ENCODE data around the gene KDM4E. TPM values are rescaled to one million over a fixed set of nuclear protein-coding genes. Genes with fewer than 3 reads are reported as not detected.
"Not testable (repeated sequence)": the region's sequence is repeated elsewhere in the genome, so short reads cannot be mapped to it uniquely, and the experiment has no call there.

KDM4E gene
- total RNA-seq, 1 donor: not detected

- DNase-seq (ENCODE audit: low read depth in 2 of 3, low spot score in 2 of 3): not testable (repeated sequence)
Observed at GRCh38 chr11:95049122-95049521, 24.1 kb downstream of the KDM4E start, which contains the start of gene KDM4F. TSS of gene KDM4F (plus strand) at chr11:95049422.

DNA sequence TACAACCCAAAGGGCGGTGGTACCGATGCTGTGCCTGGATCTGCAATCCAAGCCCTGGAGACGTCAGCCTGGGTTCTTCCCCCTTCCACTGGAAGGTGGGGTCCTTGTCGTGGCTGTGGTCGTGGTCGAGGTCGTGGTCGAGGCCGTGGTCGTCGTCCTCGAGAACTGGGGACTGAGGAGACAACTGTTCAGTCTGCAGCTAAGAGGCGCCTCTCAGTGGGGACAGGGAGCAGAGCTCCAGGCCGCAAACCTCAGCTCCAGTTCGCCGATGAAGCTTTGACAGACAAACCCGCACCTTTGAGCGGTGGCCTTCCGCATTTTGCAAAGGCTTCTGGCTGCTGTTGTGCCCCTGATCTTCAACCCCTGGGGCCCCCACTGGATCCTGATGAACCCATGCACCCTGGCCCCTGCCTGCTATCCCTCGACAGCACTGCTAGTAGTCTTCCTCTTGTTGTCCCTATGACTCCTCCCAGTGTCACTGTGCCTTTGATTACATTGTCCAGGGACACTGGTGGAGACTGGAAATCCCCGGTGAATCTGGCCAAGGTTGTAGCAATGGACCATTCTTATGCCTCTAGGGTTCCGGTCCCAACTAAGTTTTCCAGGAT lies 25.6 kb downstream of the KDM4E start:
- DNase-seq (ENCODE audit: low read depth in 2 of 3, low spot score in 2 of 3): no peak

DNA sequence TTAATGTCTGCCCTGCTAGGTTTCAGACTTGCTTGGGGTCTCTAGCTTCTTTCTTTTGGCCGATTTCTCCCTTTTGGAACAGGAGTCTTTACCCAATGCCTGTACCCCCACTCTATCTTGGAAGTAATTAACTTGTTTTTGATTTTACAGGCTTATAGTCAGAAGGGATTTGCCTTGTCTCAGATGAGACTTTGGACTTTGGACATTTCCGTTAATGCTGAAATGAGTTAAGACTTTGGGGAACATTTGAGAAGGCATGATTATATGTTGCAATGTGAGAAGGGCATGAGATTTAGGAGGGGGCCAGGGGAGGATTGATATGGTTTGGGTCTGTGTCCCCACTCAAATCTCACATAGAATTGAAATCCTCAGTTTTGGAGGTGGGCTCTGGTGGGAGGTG lies 29.3 kb downstream of the KDM4E start:
- no peak for DNase-seq (ENCODE audit: low read depth in 2 of 3, low spot score in 2 of 3)

GRCh38 chr11:95055283-95055897 lies 30.3 kb downstream of the KDM4E start:
- no peak for DNase-seq (ENCODE audit: low read depth in 2 of 3, low spot score in 2 of 3)

DNA sequence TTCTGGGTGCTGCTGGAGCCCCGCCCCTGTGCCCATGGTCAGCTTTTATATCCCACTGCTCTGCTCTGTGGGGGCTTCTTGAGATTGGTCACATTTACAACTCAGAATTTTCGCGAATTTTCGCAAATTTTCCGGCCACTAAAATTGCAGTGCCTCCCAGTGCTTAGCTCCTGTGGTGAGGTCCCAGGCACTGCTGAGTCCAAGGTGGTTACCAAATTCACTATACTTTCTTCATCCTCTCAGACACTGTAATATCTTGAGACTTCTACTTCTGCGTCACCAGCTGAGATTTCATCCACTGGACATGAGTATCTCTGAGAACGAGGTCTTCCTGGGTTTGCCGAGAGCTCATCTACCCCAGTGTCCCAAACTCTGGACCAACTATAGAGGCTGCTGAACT lies 32.9 kb downstream of the KDM4E start:
- no peak for DNase-seq (ENCODE audit: low read depth in 2 of 3, low spot score in 2 of 3)

DNA sequence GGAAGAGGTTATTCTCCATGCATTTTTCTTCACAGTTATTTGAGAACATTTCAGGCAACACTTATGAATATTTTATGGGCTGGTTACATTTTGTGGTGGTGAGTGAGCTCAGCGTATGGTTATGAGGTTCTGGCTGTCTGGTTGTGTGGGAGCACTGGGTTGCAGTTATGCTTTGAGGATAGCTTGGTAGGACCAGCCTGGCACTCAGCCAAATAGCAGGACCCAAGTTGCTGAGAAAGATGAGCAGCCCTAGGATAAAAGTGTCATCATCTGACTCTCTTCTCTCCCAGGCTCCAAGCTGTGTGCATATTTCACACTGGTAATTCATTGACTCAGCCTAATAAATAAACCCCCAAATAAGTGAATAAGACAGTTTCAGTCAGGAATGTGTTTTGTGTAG lies 33.6 kb downstream of the KDM4E start:
- no peak for DNase-seq (ENCODE audit: low read depth in 2 of 3, low spot score in 2 of 3)

DNA sequence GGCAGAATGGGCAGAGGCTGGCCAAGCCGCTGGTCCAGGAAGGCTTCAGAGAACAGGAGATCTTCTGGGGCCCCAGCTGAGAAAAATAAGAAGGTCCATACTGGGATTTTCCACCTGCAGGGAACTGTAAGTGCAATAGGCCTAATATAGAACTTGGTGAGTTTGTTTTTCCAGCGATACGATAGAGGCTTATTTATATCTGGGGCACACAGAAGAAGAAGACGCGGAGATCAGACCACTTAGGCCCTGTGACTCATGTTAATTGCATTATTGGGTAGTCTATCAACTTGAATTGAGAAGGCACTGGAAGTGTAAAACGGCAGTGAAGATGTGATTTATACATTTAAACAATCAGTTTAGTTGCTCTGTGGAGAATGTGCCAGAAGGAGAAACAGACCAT lies 34.0 kb downstream of the KDM4E start:
- DNase-seq (ENCODE audit: low read depth in 2 of 3, low spot score in 2 of 3): no peak

GRCh38 chr11:95065336-95065735 lies 40.3 kb downstream of the KDM4E start:
- no peak for DNase-seq (ENCODE audit: low read depth in 2 of 3, low spot score in 2 of 3)

DNA sequence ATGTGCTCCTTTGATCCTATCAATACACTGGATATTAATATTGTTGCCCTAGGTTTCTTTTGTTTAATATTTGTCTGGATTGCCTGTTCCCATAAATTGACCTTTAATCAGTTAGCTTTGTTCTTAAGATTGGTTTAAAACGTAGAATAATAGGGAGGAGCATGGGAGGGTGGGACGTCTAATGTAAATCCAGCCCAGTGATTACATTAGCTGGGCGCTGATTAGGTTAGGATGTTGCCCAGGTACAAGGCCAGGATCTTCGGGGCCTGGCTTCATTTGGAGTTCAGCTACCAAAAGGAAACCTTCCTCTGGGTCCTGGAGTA lies 41.6 kb downstream of the KDM4E start, which contains the start of gene SRSF8:
SRSF8 (plus strand) TSS at position 204 of the 323 bp plus-strand sequence. CDS start 308 bp downstream, outside the sequence.
- DNase-seq (ENCODE audit: low read depth in 2 of 3, low spot score in 2 of 3): no peak

DNA sequence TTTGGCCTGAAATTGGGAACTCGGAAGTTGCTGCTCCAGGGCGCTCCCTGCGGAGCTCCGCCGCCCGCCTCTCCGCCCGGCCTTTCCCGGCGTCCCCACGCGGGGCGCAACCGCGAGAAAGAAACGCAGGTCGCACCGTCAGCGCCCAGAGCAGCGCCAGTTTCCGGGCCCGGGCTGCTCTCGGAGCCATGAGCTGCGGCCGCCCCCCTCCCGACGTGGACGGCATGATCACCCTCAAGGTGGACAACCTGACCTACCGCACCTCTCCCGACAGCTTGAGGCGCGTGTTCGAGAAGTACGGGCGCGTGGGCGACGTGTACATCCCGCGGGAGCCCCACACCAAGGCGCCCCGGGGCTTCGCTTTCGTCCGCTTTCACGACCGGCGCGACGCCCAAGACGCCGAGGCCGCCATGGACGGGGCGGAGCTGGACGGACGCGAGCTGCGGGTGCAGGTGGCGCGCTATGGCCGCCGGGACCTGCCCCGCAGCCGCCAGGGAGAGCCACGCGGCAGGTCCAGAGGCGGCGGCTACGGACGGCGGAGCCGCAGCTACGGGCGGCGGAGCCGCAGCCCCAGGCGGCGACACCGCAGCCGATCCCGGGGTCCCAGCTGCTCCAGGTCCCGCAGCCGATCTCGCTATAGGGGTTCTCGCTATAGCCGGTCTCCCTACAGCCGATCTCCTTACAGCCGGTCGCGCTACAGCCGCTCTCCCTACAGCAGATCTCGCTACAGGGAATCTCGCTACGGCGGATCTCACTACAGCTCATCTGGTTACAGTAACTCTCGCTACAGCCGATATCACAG lies 42.2 kb downstream of the KDM4E start:
- peak; percentile 59 to 81 (median 75) for DNase-seq (ENCODE audit: low read depth in 2 of 3, low spot score in 2 of 3)

GRCh38 chr11:95067841-95068219 lies 42.8 kb downstream of the KDM4E start:
- no peak for DNase-seq (ENCODE audit: low read depth in 2 of 3, low spot score in 2 of 3)

DNA sequence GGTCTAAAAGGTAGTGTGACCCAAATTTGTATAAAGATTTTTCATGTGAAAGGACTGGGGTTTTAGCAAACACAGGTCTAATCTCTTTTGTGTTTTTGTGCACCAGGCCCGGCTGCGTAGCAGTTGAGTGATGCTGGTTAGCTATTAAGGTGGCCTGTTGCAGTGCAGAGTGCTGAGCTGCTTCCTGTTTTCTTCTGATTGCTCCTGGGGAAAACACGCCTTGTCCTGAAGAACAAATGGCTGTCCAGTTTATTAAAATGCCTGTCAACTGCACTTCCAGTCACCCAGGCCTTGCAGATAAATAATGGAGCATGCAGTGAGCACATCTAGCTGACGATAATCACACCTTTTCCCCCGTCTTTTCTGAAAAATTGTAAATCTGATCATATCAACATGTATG lies 43.5 kb downstream of the KDM4E start:
- DNase-seq (ENCODE audit: low read depth in 2 of 3, low spot score in 2 of 3): peak; percentile 52 to 96 (median 89)

DNA sequence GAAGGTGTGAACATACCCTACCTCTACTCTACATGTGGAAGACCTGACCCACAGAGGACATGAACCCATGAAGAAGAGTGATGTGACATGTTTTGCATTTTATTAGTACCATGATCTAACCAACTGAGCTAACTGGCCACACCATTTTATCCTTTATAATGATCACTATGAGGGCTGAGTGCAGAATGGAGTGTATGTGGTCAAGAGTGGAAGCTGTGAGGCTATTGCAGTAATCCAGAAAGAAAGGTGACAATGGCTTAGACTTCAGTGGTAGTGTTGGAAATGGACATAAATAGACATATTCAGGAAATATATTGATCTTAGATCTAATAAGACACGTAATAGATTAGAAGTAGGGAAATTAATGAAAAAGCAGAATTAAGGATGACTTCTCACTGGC lies 45.4 kb downstream of the KDM4E start:
- DNase-seq (ENCODE audit: low read depth in 2 of 3, low spot score in 2 of 3): no peak

DNA sequence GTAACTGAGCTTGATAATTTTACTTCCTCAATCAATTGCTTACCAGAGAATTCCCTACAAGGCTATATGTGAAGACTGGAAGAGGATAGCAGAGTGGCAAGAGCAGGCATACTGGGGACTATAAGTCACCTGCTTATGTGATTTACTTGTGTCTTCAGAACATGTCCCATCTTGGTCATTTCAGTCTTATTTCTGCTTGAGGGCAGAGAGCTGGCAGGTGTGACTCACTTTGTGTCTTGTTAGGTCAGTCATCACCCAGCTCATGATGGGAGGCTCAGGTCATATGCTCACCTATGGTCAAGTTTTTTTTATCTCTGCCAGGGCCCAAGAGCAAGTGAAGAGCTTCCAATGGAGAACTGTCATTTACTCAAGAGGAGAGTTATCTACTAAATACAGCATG lies 47.9 kb downstream of the KDM4E start:
- DNase-seq (ENCODE audit: low read depth in 2 of 3, low spot score in 2 of 3): no peak

DNA sequence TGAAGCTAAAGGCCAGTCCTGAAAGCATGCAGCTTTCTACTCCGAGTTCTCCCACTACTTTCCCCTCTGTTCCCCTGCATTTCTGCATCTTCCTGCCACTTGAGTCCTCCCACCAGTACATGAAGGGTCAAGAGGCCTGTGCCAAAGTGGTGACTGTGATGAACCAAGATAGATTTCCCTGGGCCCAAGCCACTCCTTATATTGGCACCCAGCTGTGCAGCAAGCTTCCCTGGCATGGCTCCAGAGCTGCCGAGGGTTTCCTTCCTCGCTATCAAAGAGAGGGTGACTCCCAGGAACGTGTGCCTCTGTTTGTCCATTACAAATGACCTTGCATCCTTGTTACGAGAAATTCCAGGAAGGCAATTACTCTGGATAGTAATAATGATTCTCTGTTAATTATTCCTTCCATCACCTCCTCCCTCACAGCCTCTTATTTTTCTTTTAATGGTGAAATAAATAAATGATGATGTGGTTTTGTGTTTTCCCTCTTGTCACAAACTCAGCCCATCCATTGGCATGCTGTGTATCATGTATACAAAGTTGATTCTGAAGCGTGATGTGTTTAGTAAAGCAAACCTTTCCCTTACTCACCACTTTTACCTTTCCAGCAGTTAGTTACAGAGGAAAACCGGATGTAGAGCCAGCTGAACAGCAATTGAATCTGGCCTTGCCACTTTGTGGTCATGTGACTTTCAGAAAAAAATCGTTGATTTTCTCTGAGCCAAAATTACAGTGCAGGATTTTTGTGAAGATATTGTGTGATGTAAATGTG lies 49.9 kb downstream of the KDM4E start:
- no peak for DNase-seq (ENCODE audit: low read depth in 2 of 3, low spot score in 2 of 3)

DNA sequence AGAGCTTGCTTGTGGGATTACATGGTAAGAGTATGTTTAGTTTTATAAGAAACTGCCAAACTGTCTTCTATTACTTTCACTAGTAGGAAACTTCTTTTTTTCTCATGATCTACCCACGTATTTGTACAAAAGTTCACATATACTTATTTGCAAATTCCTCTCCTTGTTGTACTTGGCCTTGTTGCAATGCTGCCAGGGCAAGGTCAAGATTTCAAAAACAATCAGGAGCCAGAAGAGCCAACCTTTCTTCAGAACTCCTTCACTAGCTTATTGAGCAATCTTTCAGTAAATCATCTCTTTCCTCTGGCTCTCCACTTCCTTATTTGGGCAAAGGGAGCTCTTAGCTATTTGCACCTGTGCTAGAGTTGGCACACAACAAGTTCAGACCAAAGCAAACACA lies 51.4 kb downstream of the KDM4E start:
- DNase-seq (ENCODE audit: low read depth in 2 of 3, low spot score in 2 of 3): peak in 1 of 3 donors; percentile 42

DNA sequence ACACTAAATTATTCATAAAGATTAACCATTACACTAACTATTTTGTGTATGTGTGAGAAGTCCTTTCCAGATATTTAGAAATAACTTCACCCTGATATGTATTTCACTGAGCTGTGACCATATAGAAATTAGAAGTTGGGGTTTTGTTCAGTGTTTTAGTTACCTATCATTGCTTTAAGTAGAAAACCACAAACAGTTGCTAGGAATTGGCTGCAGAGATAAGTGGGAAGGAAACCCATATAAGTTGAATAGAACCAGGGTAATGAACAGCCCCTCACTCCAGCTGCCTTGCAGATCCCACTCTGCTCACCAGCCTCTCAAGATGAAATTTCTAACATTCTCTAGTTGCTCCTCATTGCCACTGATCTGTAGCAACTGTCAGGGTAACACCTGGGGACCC lies 51.9 kb downstream of the KDM4E start:
- DNase-seq (ENCODE audit: low read depth in 2 of 3, low spot score in 2 of 3): no peak
